ENCODE data around the gene PARD6A. TPM values are rescaled to one million over a fixed set of nuclear protein-coding genes. Genes with fewer than 3 reads are reported as not detected.

Gene PARD6A
- total and polyA plus RNA-seq, 2 of the 4 experiments (the other 2 are of a cell fraction): 0.36 to 0.55 TPM

- ChIA-PET CTCF (interaction anchor here (0.6 to 1.5 kb wide), 4 partner anchors 123 to 252 kb away, joined by 3 to 4 read pairs (median 4); partner anchors contain the start of gene EDC4), POLR2A (ENCODE audit: unreplicated experiment) (no interaction called here)
- Histone ChIP-seq H3K9me3 (ENCODE audit: control insufficient read depth, insufficient read depth, low read length) (no peaks in the 10 kb centered on the region), H2AK5ac (ENCODE audit: low read depth, low read length) (no peak overlapping the region), H3K27ac (ENCODE audit: insufficient read depth, low read length) (no peak overlapping the region), H3K9ac (ENCODE audit: low read depth, low read length) (no peak overlapping the region), H3K4me3 (ENCODE audit: insufficient read depth, low read depth, low read length) (no peak overlapping the region), H3K14ac (replicated peaks; ENCODE audit: low read depth, low read length) (no peak overlapping the region), H4K20me1 (ENCODE audit: insufficient read depth, low read length) (0 out of 2 replicates have a peak, but pooled peaks cover 6% of the 10 kb centered on the region), H3K56ac (ENCODE audit: extremely low read depth, insufficient read depth, low read length) (no peak overlapping the region), H4K91ac (ENCODE audit: insufficient read depth, low read depth, low read length) (no peak overlapping the region), H3K79me1 (ENCODE audit: low read depth in 1 of 2, low read length in 2 of 2) (peaks cover 4 to 17% of the 10 kb centered on the region in 2 experiments; a peak in 3 of 4 replicates), H3K36me3 (ENCODE audit: control insufficient read depth, insufficient read depth, low read length) (no peaks in the 10 kb centered on the region), H3K9me1 (ENCODE audit: insufficient read depth, low read length) (no peaks in the 10 kb centered on the region), H2BK20ac (ENCODE audit: low read depth, low read length) (no peak overlapping the region), H2AFZ (replicated peaks; ENCODE audit: low read length, poor library complexity) (no peak overlapping the region), H4K8ac (ENCODE audit: low read depth in 2 of 2, low read length in 2 of 2) (no peak overlapping the region), H2BK120ac (ENCODE audit: low read depth, low read length) (no peak overlapping the region), H3K27me3 (ENCODE audit: control insufficient read depth, insufficient read depth, low read length) (no peaks in the 10 kb centered on the region), H2BK15ac (ENCODE audit: low read depth, low read length) (no peak overlapping the region), H3K23ac (ENCODE audit: low read depth, low read length) (no peak overlapping the region), H3K4me2 (ENCODE audit: low read depth, low read length) (no peak overlapping the region), H3K4ac (ENCODE audit: low read depth, low read length) (no peak overlapping the region), H2BK5ac (ENCODE audit: low read depth, low read length, poor library complexity, severe bottlenecking) (no peak overlapping the region), H3K18ac (ENCODE audit: low read depth, low read length) (no peak overlapping the region), H3K4me1 (ENCODE audit: control insufficient read depth, insufficient read depth, low read length) (peaks cover 12% of the 10 kb centered on the region), H4K5ac (ENCODE audit: low read depth, low read length) (no peak overlapping the region), H2AK9ac (replicated peaks; ENCODE audit: low read depth, low read length, poor library complexity) (no peak overlapping the region)
- dilution Hi-C loops (cut with HindIII; ENCODE audit: low sequenced_read_pairs, unreplicated experiment): no loop called here
- TF ChIP-seq, protein P1, sequence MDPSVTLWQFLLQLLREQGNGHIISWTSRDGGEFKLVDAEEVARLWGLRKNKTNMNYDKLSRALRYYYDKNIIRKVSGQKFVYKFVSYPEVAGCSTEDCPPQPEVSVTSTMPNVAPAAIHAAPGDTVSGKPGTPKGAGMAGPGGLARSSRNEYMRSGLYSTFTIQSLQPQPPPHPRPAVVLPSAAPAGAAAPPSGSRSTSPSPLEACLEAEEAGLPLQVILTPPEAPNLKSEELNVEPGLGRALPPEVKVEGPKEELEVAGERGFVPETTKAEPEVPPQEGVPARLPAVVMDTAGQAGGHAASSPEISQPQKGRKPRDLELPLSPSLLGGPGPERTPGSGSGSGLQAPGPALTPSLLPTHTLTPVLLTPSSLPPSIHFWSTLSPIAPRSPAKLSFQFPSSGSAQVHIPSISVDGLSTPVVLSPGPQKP (IDR thresholded peaks at IDR 0.05; ENCODE audit: borderline replicate concordance, low read depth, low read length): no peak
- TF ChIP-seq CEBPB (IDR thresholded peaks at IDR 0.05; ENCODE audit: low read depth, low read length): no peak
- no peak for TF ChIP-seq BHLHE40 (IDR thresholded peaks at IDR 0.05; ENCODE audit: low read depth, low read length)
- no peak for TF ChIP-seq USF2 (IDR thresholded peaks at IDR 0.05; ENCODE audit: low read depth, low read length)
- no peak for TF ChIP-seq SMC3 (IDR thresholded peaks at IDR 0.05; ENCODE audit: low read depth, low read length)
- TF ChIP-seq NFE2L2 (IDR thresholded peaks at IDR 0.05; ENCODE audit: low read depth, low read length): no peak
- no peak for TF ChIP-seq RCOR1 (IDR thresholded peaks at IDR 0.05; ENCODE audit: insufficient replicate concordance, low read length)
- no peak for TF ChIP-seq RFX5 (IDR thresholded peaks at IDR 0.05; ENCODE audit: low read depth, low read length)
- TF ChIP-seq MAZ (IDR thresholded peaks at IDR 0.05; ENCODE audit: borderline replicate concordance, low read depth, low read length): no peak
- TF ChIP-seq RAD21 (IDR thresholded peaks at IDR 0.05; ENCODE audit: low read length): no peak
- no peak for TF ChIP-seq MXI1 (IDR thresholded peaks at IDR 0.05; ENCODE audit: borderline replicate concordance, low read depth, low read length)
- TF ChIP-seq CTCF (conservative IDR thresholded peaks at IDR 0.05; ENCODE audit: low read depth, low read length): no peak
- no peak for TF ChIP-seq MAFK (IDR thresholded peaks at IDR 0.05; ENCODE audit: low read depth, low read length)
- no peak for TF ChIP-seq FOS (IDR thresholded peaks at IDR 0.05; ENCODE audit: low read depth, low read length)
- DNase-seq: no peak
- WGBS, 2 experiments (ENCODE audit: extremely low coverage in 2 of 2, insufficient read length in 1 of 2): 95% methylated on average over 4 of the region's 10 CpGs; no CpG with 5 or more reads in 1 of the 2 experiments
- in situ Hi-C loops (cut with MboI; ENCODE audit: low sequenced_read_pairs): loop anchor here (5.0 to 10.0 kb wide), 2 partner anchors 145 to 258 kb away; partner anchors contain the start of gene RIPOR1
- no TSS peak for BruUV-seq (replicated peaks)
- intact Hi-C loops (cut with micrococcal nuclease): loop anchor here (5.0 to 10.0 kb wide), 2 partner anchors 138 to 365 kb away; partner anchors contain the start of genes RANBP10 and TSNAXIP1
- no peak for ATAC-seq (ENCODE audit: low read depth)
Measured at GRCh38 chr16:67669499-67670101, 8.8 kb downstream of the PARD6A start.

Measured in IMR-90 (cell line).